Umbilical cord (tissue), 2 donors: ENCODE data around the gene YTHDC2. TPM values are rescaled to one million over a fixed set of nuclear protein-coding genes. Genes with fewer than 3 reads are reported as not detected.

Experiments used
- DNase-seq: peaks from one replicate; pipeline ENCODE4 v3.0.0-alpha.2; 2015; ENCODE audit warnings: low spot score
- total RNA-seq: library from RNA; depleted of rRNA; stranded (reverse); fragments of >200 nt; gene quantifications from one replicate; pipeline ENCODE4 v1.2.3, GENCODE V29; 2014; ENCODE audit warnings: low replicate concordance; ENCODE audit not compliant: insufficient read depth

Gene YTHDC2
- total RNA-seq, 1 donor from 2014 or later = 30.8 TPM

- DNase-seq = no peak
Measured at GRCh38 chr5:113519412-113519811, 5.9 kb downstream of the YTHDC2 start.

DNA sequence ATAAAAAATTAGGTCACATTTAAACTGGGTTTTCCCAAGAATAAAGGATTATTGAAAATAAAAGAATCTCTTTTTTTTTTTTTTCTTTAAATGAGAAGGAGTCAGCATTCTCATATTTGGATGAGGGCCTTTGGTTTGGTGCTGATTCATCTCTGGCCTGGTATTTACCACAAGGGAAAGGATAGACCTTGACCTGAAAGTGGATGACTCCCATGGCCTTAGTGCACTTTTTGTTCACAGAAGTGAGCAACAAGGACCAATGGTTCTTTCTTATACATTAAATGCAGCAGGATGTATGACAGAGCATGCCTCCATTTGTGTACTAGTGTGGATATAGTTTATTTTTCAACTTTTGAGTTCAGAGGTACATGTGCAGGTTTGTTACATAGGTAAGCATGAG lies 6.9 kb downstream of the YTHDC2 start:
- DNase-seq = no peak

- no peak for DNase-seq
Measured at GRCh38 chr5:113520899-113521298, 7.4 kb downstream of the YTHDC2 start.

GRCh38 chr5:113523168-113523567 lies 9.7 kb downstream of the YTHDC2 start:
- DNase-seq = no peak

DNA sequence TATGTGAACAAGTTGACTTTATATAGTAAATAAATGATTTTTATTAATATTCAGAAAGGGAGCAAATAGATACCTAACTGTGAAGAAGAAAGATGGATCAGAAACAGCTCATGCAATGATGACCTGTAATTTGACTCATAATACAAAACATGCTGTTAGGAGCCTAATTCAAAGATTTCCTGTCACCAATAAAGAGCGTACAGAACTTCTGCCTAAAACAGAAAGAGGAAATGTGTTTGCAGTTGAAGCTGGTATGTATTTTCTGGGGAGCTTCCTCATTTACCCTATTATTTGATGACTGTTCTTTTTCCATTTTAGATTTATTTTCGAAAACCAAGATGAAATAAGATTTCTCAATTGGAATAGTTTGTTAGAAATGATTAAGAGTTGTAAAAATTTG lies 11.4 kb downstream of the YTHDC2 start:
- no peak for DNase-seq

DNA sequence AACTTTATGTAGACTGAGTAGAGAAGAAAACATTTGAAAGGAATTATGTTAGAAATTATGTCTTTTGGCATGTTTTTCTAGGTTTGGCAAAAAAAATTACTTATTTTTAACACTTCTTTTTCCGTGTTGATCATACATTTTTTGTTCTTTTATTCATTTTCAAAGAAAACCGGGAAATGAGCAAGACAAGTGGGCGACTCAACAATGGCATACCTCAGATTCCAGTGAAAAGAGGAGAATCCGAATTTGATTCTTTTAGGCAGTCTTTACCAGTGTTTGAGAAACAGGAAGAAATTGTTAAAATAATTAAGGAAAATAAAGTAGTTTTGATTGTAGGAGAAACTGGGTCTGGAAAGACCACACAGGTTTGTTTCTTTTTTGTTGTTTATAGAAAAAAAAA lies 12.9 kb downstream of the YTHDC2 start:
- DNase-seq = no peak

- no peak for DNase-seq
Measured at GRCh38 chr5:113527746-113528145, 14.3 kb downstream of the YTHDC2 start.

DNA sequence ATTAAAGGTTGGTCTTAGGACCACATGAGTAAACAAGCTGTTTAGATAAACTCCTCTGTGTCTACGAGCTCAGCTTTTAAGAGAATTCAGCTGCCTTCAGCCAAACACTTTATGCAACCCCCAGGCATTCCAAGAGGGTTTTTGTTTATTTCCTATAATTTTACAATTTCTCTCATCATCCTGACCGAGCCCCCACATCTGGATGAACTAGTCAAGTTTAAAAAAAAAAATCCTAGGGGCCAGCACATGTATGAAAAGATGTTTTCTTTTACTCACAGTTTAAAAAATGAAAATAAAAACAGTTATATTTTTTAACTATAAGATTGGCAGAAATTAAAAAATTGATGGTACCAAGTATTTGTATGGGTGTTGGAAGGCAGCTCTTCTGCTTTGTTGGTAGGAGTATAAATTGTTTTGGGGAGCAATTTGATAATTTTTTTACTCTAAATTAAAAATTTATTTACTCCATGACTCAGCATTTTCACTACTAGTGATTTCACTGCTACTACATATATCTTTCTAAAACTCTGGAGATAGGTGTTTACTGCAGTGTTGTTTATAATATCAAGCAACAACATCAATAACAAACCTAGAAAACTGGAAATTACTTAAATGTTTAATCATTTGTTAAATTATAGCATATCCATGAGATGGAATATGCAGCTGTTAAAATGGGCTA lies 18.1 kb downstream of the YTHDC2 start:
- no peak for DNase-seq

- no peak for DNase-seq
Measured at GRCh38 chr5:113538313-113538712, 24.8 kb downstream of the YTHDC2 start.

DNA sequence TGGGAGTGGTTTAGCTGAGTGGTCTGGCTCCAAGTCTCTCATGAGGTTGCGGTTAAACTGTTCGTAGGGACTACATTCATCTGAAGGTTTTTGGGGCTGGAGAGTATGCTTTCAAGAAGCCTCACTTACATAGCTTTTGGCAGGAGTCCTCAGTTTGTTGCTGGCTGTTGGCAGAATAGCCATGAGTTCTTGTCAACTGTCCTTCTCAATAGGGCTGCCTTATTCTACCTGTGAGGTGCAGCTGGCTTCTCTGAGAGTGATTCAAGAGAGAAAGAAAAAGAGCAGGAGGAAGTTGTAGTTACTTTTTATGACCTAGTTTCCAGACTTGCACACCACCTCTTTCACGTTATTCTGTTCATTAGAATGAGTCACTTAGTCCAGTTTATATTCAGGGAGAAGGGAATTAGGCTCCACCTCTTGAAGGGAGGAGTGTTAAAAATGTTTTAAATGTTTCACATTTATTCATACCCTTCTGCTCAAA lies 33.2 kb downstream of the YTHDC2 start:
- peak; percentile 2 for DNase-seq

DNA sequence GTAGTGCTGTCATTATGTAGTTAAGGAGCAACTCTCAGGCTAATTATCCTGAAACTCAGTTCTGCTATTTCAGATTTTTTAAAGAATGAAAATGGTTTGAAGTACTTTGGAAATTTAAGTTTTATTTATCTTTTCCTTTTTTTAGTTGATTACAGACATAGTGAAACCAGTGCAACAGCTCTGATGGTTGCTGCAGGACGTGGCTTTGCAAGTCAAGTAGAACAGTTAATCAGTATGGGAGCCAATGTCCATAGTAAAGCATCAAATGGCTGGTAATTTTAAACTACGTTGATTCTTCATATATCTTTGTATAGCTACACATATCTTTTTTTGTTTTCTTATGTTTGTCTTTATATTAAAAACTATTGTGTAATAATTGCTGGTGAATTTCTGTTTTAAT lies 34.9 kb downstream of the YTHDC2 start:
- no peak for DNase-seq

DNA sequence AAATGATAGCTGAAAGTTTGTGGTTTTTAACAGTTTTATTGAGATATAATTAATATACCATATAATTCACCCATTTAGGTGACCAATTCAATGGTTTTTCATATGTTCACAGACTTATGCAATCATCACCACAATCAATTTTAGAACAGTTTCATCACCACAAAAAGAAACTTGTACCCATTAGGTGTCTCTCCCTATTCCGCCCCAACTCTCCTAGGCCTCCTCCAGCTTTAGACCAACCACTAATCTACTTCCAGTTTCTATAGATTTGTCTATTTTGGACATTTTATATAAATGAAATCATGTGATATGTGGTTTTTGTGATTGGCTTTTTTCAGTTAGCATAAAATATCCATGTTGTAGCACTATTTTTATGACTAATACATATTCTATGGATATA lies 38.6 kb downstream of the YTHDC2 start:
- DNase-seq = no peak

DNA sequence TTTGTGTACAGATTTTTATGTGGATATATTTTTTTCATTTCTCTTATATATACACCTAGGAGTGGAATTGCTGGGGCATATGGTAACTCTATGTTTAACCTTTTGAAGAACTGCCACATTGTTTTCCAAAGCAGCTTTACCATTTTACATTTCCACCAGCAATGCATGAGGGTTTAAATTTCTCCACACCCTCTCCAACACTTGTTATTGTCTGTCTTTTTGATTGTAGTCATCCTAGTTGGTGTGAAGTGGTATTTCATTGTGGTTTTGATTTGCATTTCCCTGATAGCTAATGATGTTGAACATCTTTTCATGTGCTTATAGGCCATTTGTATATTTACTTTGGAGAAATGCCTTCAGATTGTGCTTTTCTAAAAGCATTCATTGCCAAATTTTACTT lies 39.1 kb downstream of the YTHDC2 start:
- DNase-seq = no peak

- DNase-seq = no peak
Measured at GRCh38 chr5:113562828-113563400, 49.4 kb downstream of the YTHDC2 start.

GRCh38 chr5:113569396-113569795 lies 55.9 kb downstream of the YTHDC2 start:
- no peak for DNase-seq

DNA sequence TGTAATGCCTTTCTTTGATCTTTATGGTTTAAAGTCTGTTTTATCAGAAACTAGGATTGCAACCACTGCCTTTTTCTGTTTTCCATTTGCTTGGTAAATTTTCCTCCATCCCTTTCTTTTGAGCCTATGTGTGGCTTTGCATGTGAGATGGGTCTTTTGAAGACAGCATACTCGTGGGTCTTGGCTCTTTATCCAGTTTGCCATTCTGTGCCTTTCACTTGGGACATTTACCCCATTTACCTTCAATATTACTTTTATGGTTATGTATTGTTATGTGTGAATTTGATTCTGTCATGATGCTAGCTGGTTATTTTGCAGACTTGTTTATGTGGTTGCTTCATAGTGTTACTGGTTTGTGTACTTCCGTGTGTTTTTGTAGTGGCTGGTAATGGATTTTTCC lies 59.2 kb downstream of the YTHDC2 start:
- DNase-seq = no peak

GRCh38 chr5:113574417-113574816 lies 60.9 kb downstream of the YTHDC2 start:
- DNase-seq = no peak

DNA sequence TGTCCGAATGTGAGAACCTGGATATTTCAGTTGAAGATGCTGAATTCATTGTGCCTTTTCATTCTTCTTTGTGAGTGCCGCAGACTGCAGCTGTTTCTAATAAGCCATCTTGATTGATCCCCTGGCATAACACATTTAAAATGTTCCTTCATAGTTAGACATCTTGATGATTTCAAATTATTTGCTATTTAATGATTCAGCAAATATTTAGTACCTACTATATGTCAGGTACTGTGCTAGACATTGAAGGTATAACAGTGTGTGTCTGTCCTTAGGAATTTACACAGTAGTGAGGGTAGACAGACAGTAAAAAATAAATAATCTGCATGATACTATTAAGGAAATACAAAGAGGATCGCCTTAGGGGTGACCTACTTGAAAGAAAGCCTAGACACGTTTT lies 61.6 kb downstream of the YTHDC2 start:
- no peak for DNase-seq

- DNase-seq = no peak
Measured at GRCh38 chr5:113578091-113578490, 64.6 kb downstream of the YTHDC2 start.

GRCh38 chr5:113581388-113581787 lies 67.9 kb downstream of the YTHDC2 start:
- DNase-seq = no peak

- no peak for DNase-seq
Measured at GRCh38 chr5:113598150-113598549, 84.7 kb downstream of the YTHDC2 start.

GRCh38 chr5:113598926-113599325 lies 85.4 kb downstream of the YTHDC2 start:
- DNase-seq = no peak

- no peak for DNase-seq
Measured at GRCh38 chr5:113600255-113600905, 86.9 kb downstream of the YTHDC2 start.
